ENCODE measurements around the gene IPO4. TPM values are rescaled to one million over a fixed set of nuclear protein-coding genes. Genes with fewer than 3 reads are reported as not detected.

Gene IPO4
- total and polyA plus RNA-seq, 9 of the 15 experiments (the other 6 are each of a cell fraction or from before 2014, with no cell fraction given): 7.3 to 122 (median 31.8) TPM

- TF ChIP-seq, protein P1, sequence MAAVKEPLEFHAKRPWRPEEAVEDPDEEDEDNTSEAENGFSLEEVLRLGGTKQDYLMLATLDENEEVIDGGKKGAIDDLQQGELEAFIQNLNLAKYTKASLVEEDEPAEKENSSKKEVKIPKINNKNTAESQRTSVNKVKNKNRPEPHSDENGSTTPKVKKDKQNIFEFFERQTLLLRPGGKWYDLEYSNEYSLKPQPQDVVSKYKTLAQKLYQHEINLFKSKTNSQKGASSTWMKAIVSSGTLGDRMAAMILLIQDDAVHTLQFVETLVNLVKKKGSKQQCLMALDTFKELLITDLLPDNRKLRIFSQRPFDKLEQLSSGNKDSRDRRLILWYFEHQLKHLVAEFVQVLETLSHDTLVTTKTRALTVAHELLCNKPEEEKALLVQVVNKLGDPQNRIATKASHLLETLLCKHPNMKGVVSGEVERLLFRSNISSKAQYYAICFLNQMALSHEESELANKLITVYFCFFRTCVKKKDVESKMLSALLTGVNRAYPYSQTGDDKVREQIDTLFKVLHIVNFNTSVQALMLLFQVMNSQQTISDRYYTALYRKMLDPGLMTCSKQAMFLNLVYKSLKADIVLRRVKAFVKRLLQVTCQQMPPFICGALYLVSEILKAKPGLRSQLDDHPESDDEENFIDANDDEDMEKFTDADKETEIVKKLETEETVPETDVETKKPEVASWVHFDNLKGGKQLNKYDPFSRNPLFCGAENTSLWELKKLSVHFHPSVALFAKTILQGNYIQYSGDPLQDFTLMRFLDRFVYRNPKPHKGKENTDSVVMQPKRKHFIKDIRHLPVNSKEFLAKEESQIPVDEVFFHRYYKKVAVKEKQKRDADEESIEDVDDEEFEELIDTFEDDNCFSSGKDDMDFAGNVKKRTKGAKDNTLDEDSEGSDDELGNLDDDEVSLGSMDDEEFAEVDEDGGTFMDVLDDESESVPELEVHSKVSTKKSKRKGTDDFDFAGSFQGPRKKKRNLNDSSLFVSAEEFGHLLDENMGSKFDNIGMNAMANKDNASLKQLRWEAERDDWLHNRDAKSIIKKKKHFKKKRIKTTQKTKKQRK (IDR thresholded peaks at IDR 0.05; ENCODE audit: borderline replicate concordance, low read depth, low read length): no peak
- TF ChIP-seq TEAD4 (IDR thresholded peaks at IDR 0.05; ENCODE audit: low read length): no peak
- TF ChIP-seq TEAD4 (CRISPR knock-in tag; IDR thresholded peaks at IDR 0.05; ENCODE audit: borderline replicate concordance): no peak
- no peak for TF ChIP-seq CREBBP (IDR thresholded peaks at IDR 0.05; ENCODE audit: low read depth, low read length)
- no peak for TF ChIP-seq CREM (IDR thresholded peaks at IDR 0.05; ENCODE audit: low read depth)
- TF ChIP-seq GABPA (tag; conservative IDR thresholded peaks at IDR 0.05; ENCODE audit: low read depth): no peak
- no peak for TF ChIP-seq BRF2 (IDR thresholded peaks at IDR 0.05; ENCODE audit: borderline replicate concordance, insufficient read depth, insufficient read length)
- no peak for TF ChIP-seq STAT5A (IDR thresholded peaks at IDR 0.05; ENCODE audit: borderline replicate concordance, low read length)
- TF ChIP-seq, protein P2, sequence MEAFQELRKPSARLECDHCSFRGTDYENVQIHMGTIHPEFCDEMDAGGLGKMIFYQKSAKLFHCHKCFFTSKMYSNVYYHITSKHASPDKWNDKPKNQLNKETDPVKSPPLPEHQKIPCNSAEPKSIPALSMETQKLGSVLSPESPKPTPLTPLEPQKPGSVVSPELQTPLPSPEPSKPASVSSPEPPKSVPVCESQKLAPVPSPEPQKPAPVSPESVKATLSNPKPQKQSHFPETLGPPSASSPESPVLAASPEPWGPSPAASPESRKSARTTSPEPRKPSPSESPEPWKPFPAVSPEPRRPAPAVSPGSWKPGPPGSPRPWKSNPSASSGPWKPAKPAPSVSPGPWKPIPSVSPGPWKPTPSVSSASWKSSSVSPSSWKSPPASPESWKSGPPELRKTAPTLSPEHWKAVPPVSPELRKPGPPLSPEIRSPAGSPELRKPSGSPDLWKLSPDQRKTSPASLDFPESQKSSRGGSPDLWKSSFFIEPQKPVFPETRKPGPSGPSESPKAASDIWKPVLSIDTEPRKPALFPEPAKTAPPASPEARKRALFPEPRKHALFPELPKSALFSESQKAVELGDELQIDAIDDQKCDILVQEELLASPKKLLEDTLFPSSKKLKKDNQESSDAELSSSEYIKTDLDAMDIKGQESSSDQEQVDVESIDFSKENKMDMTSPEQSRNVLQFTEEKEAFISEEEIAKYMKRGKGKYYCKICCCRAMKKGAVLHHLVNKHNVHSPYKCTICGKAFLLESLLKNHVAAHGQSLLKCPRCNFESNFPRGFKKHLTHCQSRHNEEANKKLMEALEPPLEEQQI (IDR thresholded peaks at IDR 0.05): no peak
- TF ChIP-seq, protein P3, sequence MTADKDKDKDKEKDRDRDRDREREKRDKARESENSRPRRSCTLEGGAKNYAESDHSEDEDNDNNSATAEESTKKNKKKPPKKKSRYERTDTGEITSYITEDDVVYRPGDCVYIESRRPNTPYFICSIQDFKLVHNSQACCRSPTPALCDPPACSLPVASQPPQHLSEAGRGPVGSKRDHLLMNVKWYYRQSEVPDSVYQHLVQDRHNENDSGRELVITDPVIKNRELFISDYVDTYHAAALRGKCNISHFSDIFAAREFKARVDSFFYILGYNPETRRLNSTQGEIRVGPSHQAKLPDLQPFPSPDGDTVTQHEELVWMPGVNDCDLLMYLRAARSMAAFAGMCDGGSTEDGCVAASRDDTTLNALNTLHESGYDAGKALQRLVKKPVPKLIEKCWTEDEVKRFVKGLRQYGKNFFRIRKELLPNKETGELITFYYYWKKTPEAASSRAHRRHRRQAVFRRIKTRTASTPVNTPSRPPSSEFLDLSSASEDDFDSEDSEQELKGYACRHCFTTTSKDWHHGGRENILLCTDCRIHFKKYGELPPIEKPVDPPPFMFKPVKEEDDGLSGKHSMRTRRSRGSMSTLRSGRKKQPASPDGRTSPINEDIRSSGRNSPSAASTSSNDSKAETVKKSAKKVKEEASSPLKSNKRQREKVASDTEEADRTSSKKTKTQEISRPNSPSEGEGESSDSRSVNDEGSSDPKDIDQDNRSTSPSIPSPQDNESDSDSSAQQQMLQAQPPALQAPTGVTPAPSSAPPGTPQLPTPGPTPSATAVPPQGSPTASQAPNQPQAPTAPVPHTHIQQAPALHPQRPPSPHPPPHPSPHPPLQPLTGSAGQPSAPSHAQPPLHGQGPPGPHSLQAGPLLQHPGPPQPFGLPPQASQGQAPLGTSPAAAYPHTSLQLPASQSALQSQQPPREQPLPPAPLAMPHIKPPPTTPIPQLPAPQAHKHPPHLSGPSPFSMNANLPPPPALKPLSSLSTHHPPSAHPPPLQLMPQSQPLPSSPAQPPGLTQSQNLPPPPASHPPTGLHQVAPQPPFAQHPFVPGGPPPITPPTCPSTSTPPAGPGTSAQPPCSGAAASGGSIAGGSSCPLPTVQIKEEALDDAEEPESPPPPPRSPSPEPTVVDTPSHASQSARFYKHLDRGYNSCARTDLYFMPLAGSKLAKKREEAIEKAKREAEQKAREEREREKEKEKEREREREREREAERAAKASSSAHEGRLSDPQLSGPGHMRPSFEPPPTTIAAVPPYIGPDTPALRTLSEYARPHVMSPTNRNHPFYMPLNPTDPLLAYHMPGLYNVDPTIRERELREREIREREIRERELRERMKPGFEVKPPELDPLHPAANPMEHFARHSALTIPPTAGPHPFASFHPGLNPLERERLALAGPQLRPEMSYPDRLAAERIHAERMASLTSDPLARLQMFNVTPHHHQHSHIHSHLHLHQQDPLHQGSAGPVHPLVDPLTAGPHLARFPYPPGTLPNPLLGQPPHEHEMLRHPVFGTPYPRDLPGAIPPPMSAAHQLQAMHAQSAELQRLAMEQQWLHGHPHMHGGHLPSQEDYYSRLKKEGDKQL (CRISPR knock-in tag; IDR thresholded peaks at IDR 0.05; ENCODE audit: borderline replicate concordance): no peak
- no peak for TF ChIP-seq ZBTB34 (CRISPR knock-in tag; IDR thresholded peaks at IDR 0.05)
- TF ChIP-seq HDAC8 (tag; IDR thresholded peaks at IDR 0.05): no peak
These were observed 11.4 kb downstream of the IPO4 start (continued) for GRCh38 chr14:24177041-24177825.
